CD14-positive monocyte (primary cell): Measurements from ENCODE around the gene OR5K2. TPM values are rescaled to one million over a fixed set of nuclear protein-coding genes. Genes with fewer than 3 reads are reported as not detected.

Source experiments
- DNase-seq, 3 donors: peaks; one replicate each; pipeline ENCODE4 v3.0.0-alpha.2; 2011 to 2022
- H2AFZ ChIP-seq: 2 replicates; pipeline ENCODE4 v1.6.0; 2012; ENCODE audit warnings: mild to moderate bottlenecking, low read depth, low read length, inconsistent platforms; ENCODE audit not compliant: insufficient read depth, poor library complexity, severe bottlenecking
- H3K27ac ChIP-seq, 2 donors: 1 replicate in 1 of 2; 2 replicates in 1 of 2; pipeline ENCODE4 v1.5.1; 2012 to 2013; ENCODE audit warnings: low read length in 2 of 2, control low read depth in 1 of 2, inconsistent platforms in 1 of 2, low read depth in 1 of 2, mild to moderate bottlenecking in 1 of 2
- H3K27me3 ChIP-seq, 2 donors: one replicate each; pipeline versions ENCODE4 v1.6.0 to v1.6.1; 2011 to 2013; ENCODE audit warnings: low read length in 2 of 2; ENCODE audit not compliant: control insufficient read depth in 2 of 2, insufficient read depth in 2 of 2
- H3K36me3 ChIP-seq, 2 donors: replicated peaks in 1 of 2; 1 replicate in 1 of 2; 2 replicates in 1 of 2; pipeline versions ENCODE4 v1.5.1 to v1.6.1; 2012 to 2013; ENCODE audit warnings: low read length in 2 of 2, control low read depth in 1 of 2, inconsistent platforms in 1 of 2, mild to moderate bottlenecking in 1 of 2; ENCODE audit not compliant: insufficient read depth in 2 of 2, control insufficient read depth in 1 of 2
- H3K4me1 ChIP-seq, 2 donors: 1 replicate in 1 of 2; 2 replicates in 1 of 2; pipeline versions ENCODE4 v1.5.1 to v1.6.1; 2012 to 2013; ENCODE audit warnings: low read length in 2 of 2, control low read depth in 1 of 2, inconsistent platforms in 1 of 2, mild to moderate bottlenecking in 1 of 2, moderate library complexity in 1 of 2; ENCODE audit not compliant: insufficient read depth in 2 of 2, control insufficient read depth in 1 of 2
- H3K4me2 ChIP-seq: replicated peaks from 2 replicates; pipeline ENCODE3; 2012; ENCODE audit warnings: low read length, moderate library complexity, mild to moderate bottlenecking; ENCODE audit not compliant: poor library complexity, severe bottlenecking; ENCODE audit errors: extremely low read depth
- H3K4me3 ChIP-seq, 3 experiments: fragments of 200-600 bp in 1 of 3; sonication (generic) in 1 of 3; replicated peaks in 1 of 3; 1 replicate in 2 of 3; 2 replicates in 1 of 3; pipeline ENCODE4 v1.5.1; 2011 to 2013; ENCODE audit warnings: low read length in 3 of 3, mild to moderate bottlenecking in 3 of 3, control low read depth in 2 of 3, low read depth in 2 of 3, inconsistent platforms in 1 of 3, moderate library complexity in 1 of 3
- H3K79me2 ChIP-seq: 2 replicates; pipeline ENCODE4 v1.6.0; 2012; ENCODE audit warnings: mild to moderate bottlenecking, control low read depth, inconsistent platforms, low read length, moderate library complexity; ENCODE audit not compliant: insufficient read depth
- H3K9ac ChIP-seq: 2 replicates; pipeline ENCODE4 v1.6.0; 2017; ENCODE audit warnings: low read length, mild to moderate bottlenecking; ENCODE audit not compliant: insufficient read depth, poor library complexity, severe bottlenecking
- H3K9me3 ChIP-seq, 2 donors: replicated peaks in 1 of 2; 1 replicate in 1 of 2; 2 replicates in 1 of 2; pipeline versions ENCODE4 v1.5.1 to v1.6.1; 2012 to 2013; ENCODE audit warnings: low read length in 2 of 2, control low read depth in 1 of 2; ENCODE audit not compliant: control insufficient read depth in 1 of 2, insufficient read depth in 1 of 2
- H4K20me1 ChIP-seq: 2 replicates; pipeline ENCODE4 v1.6.0; 2012; ENCODE audit warnings: mild to moderate bottlenecking, low read length, control low read depth, moderate library complexity; ENCODE audit not compliant: insufficient read depth
- H3K27ac Mint-ChIP-seq, 7 donors: one replicate each; pipeline ENCODE4 v1.8.0; 2020; ENCODE audit warnings: mild to moderate bottlenecking in 7 of 7, mixed read lengths in 7 of 7, moderate library complexity in 6 of 7, inconsistent platforms in 2 of 7
- H3K27me3 Mint-ChIP-seq, 3 donors: one replicate each; pipeline ENCODE4 v1.8.0; 2021 to 2022; ENCODE audit warnings: low read depth in 3 of 3, mild to moderate bottlenecking in 3 of 3, mixed read lengths in 3 of 3, moderate library complexity in 3 of 3, inconsistent platforms in 1 of 3
- H3K36me3 Mint-ChIP-seq, 2 donors: one replicate each; pipeline ENCODE4 v1.8.0; 2020; ENCODE audit warnings: mixed read lengths in 2 of 2, inconsistent platforms in 1 of 2, mild to moderate bottlenecking in 1 of 2
- H3K4me1 Mint-ChIP-seq: one replicate; pipeline ENCODE4 v1.8.0; 2020; ENCODE audit warnings: mild to moderate bottlenecking, mixed read lengths
- H3K4me3 Mint-ChIP-seq, 2 donors: one replicate each; pipeline ENCODE4 v1.8.0; 2020; ENCODE audit warnings: mild to moderate bottlenecking in 2 of 2, mixed read lengths in 2 of 2, moderate library complexity in 1 of 2
- H3K9me3 Mint-ChIP-seq, 7 donors: one replicate each; pipeline ENCODE4 v1.8.0; 2020 to 2022; ENCODE audit warnings: mixed read lengths in 7 of 7, mild to moderate bottlenecking in 6 of 7, moderate library complexity in 6 of 7, inconsistent platforms in 2 of 7
- CTCF ChIP-seq: fragments of 200-600 bp; IDR thresholded peaks from one replicate; pipeline ENCODE4 v1.8.0; 2022; ENCODE audit warnings: antibody characterized with exemption, mild to moderate bottlenecking
- WGBS: methylation state at CpG from one replicate; pipeline ENCODE4 v1.1.5; 2013; ENCODE audit warnings: missing lambda C conversion rate; ENCODE audit not compliant: insufficient coverage; 5-methylcytosine and 5-hydroxymethylcytosine counted together
- intact Hi-C, 2 donors: fragments of 100-400 bp; cut with micrococcal nuclease; formaldehyde crosslinking; loops; one replicate each; pipeline versions ENCODE4 v1.15.0 to v1.15.1; 2023
- polyA plus RNA-seq, 3 donors: library from polyadenylated mRNA; depleted of rRNA in 1 of 3; unstranded in 2 of 3; stranded (reverse) in 1 of 3; fragments of 300-500 nt in 2 of 3; fragments of >200 nt in 1 of 3; fragmentation: Illumina TruSeq in 2 of 3; gene quantifications; 1 replicate in 2 of 3; 2 replicates in 1 of 3; pipeline ENCODE4 v1.2.3, GENCODE V29; 2012 to 2021

The OR5K2 gene
- polyA plus RNA-seq, 3 donors = not detected

GRCh38 chr3:98536456-98537017 is 39.1 kb downstream of the OR5K2 start:
- H3K36me3 ChIP-seq = no peaks in the 10 kb centered on the region
- H3K27me3 Mint-ChIP-seq = peaks cover 0 to 13% (median 0%) of the 10 kb centered on the region in 3 donors
- no peak overlapping the region for H3K4me3 Mint-ChIP-seq
- H3K4me1 ChIP-seq = peaks cover 0 to 9% of the 10 kb centered on the region in 2 donors
- TF ChIP-seq CTCF = no peak
- H3K27me3 ChIP-seq = peaks cover 0 to 3% of the 10 kb centered on the region in 2 donors
- no peaks in the 10 kb centered on the region for H3K36me3 Mint-ChIP-seq
- no peak overlapping the region for H3K4me3 ChIP-seq
- H3K9me3 Mint-ChIP-seq = no peaks in the 10 kb centered on the region
- 67% methylated on average over 1 of the region's 6 CpGs for WGBS
- H3K9me3 ChIP-seq = no peaks in the 10 kb centered on the region
- no peak overlapping the region for H3K27ac Mint-ChIP-seq
- H3K4me2 ChIP-seq = no peak overlapping the region
- no peak overlapping the region for H3K9ac ChIP-seq
- intact Hi-C loops = no loop called here
- peaks cover 14% of the 10 kb centered on the region for H3K4me1 Mint-ChIP-seq
- no peaks in the 10 kb centered on the region for H4K20me1 ChIP-seq
- no peak overlapping the region for H2AFZ ChIP-seq
- no peak overlapping the region for H3K27ac ChIP-seq
- DNase-seq = no peak
- H3K79me2 ChIP-seq = no peaks in the 10 kb centered on the region

DNA sequence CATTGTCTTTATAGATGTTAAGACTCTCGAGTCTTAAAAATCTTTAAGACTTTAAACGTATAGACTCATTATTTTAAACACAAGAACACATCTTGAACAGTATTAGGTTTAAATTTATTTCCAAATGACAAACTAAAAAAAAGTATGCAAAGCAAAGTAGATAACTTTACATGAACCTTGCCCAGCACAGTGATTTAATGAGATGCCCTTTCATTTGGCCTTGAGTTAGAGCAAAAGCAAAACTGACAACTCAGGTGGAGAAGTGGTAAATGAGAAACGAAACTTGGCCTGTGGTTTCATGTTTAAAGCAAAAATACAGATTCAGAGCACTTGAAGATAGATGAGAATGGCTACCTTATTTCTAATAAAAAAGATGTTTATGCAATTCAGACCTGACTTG is 42.9 kb downstream of the OR5K2 start:
- intact Hi-C loops = no loop called here
- WGBS = 0% methylated on average over 1 of the region's 3 CpGs
- Histone ChIP-seq H3K79me2 (no peaks in the 10 kb centered on the region), H3K4me3 (no peak overlapping the region), H3K4me1 (peaks cover 0 to 9% of the 10 kb centered on the region in 2 donors), H4K20me1 (no peaks in the 10 kb centered on the region), H3K27ac (no peak overlapping the region), H3K4me2 (no peak overlapping the region), H3K9me3 (no peaks in the 10 kb centered on the region), H3K36me3 (no peaks in the 10 kb centered on the region), H3K9ac (no peak overlapping the region), H2AFZ (no peak overlapping the region), H3K27me3 (no peaks in the 10 kb centered on the region)
- peaks cover 5% of the 10 kb centered on the region for H3K4me1 Mint-ChIP-seq
- H3K4me3 Mint-ChIP-seq = no peak overlapping the region
- peaks cover 0 to 5% (median 0%) of the 10 kb centered on the region in 3 donors for H3K27me3 Mint-ChIP-seq
- DNase-seq = no peak
- peaks cover 0 to 1% (median 0%) of the 10 kb centered on the region in 7 donors for H3K9me3 Mint-ChIP-seq
- no peak for TF ChIP-seq CTCF
- H3K27ac Mint-ChIP-seq = no peak overlapping the region
- H3K36me3 Mint-ChIP-seq = no peaks in the 10 kb centered on the region
